Ascending aorta (tissue), 2 donors: ENCODE measurements around the gene ARHGEF28. TPM values are rescaled to one million over a fixed set of nuclear protein-coding genes. Genes with fewer than 3 reads are reported as not detected.

Experiments
- DNase-seq, 2 donors: peaks; one replicate each; pipeline ENCODE4 v3.0.0-alpha.2; 2019; ENCODE audit warnings: low spot score in 2 of 2
- H3K27ac ChIP-seq, 2 donors: fragments of 200-600 bp; sonication (generic); one replicate each; pipeline ENCODE4 v1.5.1; 2016 to 2017; ENCODE audit warnings: mild to moderate bottlenecking in 1 of 2
- H3K27me3 ChIP-seq: fragments of 200-600 bp; sonication (generic); one replicate; pipeline ENCODE4 v1.5.1; 2017
- H3K36me3 ChIP-seq, 2 donors: fragments of 200-600 bp; sonication (generic); one replicate each; pipeline ENCODE4 v1.5.1; 2016
- H3K4me1 ChIP-seq, 2 donors: fragments of 200-600 bp; sonication (generic); one replicate each; pipeline ENCODE4 v1.5.1; 2016 to 2017; ENCODE audit warnings: mild to moderate bottlenecking in 1 of 2
- H3K4me3 ChIP-seq, 2 donors: fragments of 200-600 bp; sonication (generic); one replicate each; pipeline ENCODE4 v1.5.1; 2016 to 2017; ENCODE audit warnings: mild to moderate bottlenecking in 1 of 2
- H3K9me3 ChIP-seq, 2 donors: fragments of 200-600 bp; sonication (generic); one replicate each; pipeline ENCODE4 v1.5.1; 2016
- intact Hi-C: fragments of 100-400 bp; cut with DNase I; formaldehyde crosslinking; loops from one replicate; pipeline ENCODE4 v1.15.1; 2023
- total RNA-seq: library from RNA; depleted of rRNA; stranded (reverse); fragments of >200 nt; gene quantifications from one replicate; pipeline ENCODE4 v1.1.0, GENCODE V29; 2016
- TF ChIP-seq, protein P1 (sequence below), 3 experiments: fragments of 200-600 bp in 2 of 3; fragments of 450-650 bp in 1 of 3; sonication (generic) in 2 of 3; IDR thresholded peaks; one replicate each; pipeline ENCODE4 v1.5.1; 2016 to 2019; ENCODE audit warnings: antibody characterized with exemption in 3 of 3, mild to moderate bottlenecking in 1 of 3, moderate library complexity in 1 of 3

The ARHGEF28 gene
- total RNA-seq, 1 donor from 2014 or later = 15.1 TPM

DNA sequence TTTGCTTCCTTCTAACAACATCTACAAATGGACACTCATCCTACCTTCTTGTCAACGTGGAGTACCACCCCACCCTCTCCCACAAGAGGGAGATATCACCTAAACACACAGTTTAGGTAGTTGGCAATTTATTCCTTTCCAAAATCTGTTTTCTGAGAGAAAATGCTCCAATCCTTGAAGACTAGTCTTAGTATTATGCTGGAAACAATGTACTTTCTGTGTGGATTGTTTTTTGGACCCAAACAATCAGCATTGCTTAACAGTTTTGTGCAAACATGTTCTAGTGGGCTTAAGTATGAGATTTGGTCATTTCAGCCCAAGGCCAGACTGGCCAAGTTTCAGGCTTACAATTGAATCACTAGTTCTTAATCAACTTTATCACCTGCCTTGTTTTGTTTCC lies 359.1 kb downstream of the ARHGEF28 start:
- Histone ChIP-seq H3K36me3 (no peaks in the 10 kb centered on the region), H3K4me3 (no peak overlapping the region), H3K9me3 (no peaks in the 10 kb centered on the region), H3K27me3 (no peaks in the 10 kb centered on the region), H3K27ac (no peak overlapping the region), H3K4me1 (no peaks in the 10 kb centered on the region)
- TF ChIP-seq, protein P1, sequence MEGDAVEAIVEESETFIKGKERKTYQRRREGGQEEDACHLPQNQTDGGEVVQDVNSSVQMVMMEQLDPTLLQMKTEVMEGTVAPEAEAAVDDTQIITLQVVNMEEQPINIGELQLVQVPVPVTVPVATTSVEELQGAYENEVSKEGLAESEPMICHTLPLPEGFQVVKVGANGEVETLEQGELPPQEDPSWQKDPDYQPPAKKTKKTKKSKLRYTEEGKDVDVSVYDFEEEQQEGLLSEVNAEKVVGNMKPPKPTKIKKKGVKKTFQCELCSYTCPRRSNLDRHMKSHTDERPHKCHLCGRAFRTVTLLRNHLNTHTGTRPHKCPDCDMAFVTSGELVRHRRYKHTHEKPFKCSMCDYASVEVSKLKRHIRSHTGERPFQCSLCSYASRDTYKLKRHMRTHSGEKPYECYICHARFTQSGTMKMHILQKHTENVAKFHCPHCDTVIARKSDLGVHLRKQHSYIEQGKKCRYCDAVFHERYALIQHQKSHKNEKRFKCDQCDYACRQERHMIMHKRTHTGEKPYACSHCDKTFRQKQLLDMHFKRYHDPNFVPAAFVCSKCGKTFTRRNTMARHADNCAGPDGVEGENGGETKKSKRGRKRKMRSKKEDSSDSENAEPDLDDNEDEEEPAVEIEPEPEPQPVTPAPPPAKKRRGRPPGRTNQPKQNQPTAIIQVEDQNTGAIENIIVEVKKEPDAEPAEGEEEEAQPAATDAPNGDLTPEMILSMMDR (IDR thresholded peaks at IDR 0.05) = peak in 1 of 3 experiments; percentile 16
- no peak for DNase-seq
- intact Hi-C loops = no loop called here

DNA sequence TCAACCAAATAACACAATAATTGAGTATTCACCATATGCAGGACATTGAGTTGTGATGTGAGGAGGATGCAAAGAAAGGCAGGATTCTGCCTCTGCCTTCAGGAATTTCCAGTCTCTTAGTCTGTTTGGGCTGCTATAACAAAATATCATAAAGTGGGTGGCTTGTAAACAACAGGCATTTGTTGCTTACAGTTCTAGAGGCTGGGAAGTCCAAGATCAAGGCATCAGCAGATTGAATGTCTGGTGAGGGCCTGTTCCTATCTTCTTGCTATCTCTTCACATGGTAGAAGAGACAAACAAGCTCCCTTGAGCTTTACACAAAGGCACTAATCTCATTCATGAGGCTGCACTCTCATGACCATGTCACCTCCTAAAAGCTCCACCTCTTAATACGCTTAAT lies 360.7 kb downstream of the ARHGEF28 start:
- intact Hi-C loops = no loop called here
- H3K27me3 ChIP-seq = no peaks in the 10 kb centered on the region
- no peak overlapping the region for H3K4me3 ChIP-seq
- no peak for DNase-seq
- TF ChIP-seq, protein P1 (IDR thresholded peaks at IDR 0.05) = no peak
- no peaks in the 10 kb centered on the region for H3K4me1 ChIP-seq
- H3K27ac ChIP-seq = no peak overlapping the region
- H3K9me3 ChIP-seq = no peaks in the 10 kb centered on the region
- no peaks in the 10 kb centered on the region for H3K36me3 ChIP-seq

DNA sequence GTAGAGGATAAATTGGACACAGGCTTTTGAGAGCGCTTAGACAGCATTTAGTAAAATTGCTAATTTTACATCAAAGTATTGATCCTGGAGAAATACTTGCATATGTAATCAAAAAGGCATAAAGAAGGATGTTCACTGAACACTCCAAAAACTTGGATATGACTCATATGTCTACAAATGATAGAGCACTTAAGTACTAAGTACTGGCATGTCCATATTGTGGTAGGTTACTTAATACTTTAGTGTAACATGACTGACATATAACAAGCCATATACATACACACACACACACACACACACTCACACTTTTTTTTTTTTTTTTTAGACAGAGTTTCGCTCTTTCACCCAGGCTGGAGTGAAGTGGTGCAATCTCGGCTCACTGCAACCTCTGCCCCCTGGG lies 361.9 kb downstream of the ARHGEF28 start:
- no peak for DNase-seq
- no peaks in the 10 kb centered on the region for H3K4me1 ChIP-seq
- intact Hi-C loops = no loop called here
- H3K9me3 ChIP-seq = no peaks in the 10 kb centered on the region
- H3K36me3 ChIP-seq = no peaks in the 10 kb centered on the region
- H3K27me3 ChIP-seq = no peaks in the 10 kb centered on the region
- no peak overlapping the region for H3K27ac ChIP-seq
- no peak overlapping the region for H3K4me3 ChIP-seq
- TF ChIP-seq, protein P1 (IDR thresholded peaks at IDR 0.05) = no peak

DNA sequence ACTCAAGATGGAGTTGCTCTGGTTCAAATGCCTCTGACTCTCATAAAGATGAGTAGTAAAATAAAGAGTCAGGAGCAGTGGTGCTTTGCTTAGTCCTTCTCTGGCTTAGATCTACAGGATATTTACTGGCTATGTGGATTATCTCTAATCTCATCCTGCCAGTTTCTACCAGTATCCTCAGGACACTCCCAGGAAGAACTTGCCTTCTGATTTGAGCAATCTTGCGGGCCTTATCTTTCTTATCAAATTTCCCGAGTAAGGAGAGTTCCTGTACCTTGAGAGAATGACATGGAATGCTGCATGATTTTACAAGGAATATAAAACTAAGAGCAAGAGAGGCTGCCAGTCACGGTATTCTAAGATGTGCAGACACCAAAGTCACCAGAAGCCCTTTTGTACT lies 364.0 kb downstream of the ARHGEF28 start:
- TF ChIP-seq, protein P1 (IDR thresholded peaks at IDR 0.05) = no peak
- H3K4me3 ChIP-seq = no peak overlapping the region
- H3K9me3 ChIP-seq = no peaks in the 10 kb centered on the region
- no peak overlapping the region for H3K27ac ChIP-seq
- no peaks in the 10 kb centered on the region for H3K4me1 ChIP-seq
- H3K36me3 ChIP-seq = no peaks in the 10 kb centered on the region
- intact Hi-C loops = no loop called here
- H3K27me3 ChIP-seq = no peaks in the 10 kb centered on the region
- no peak for DNase-seq

Other genes starting within 250 kb of the ARHGEF28 start
- gene FOXD1, start 177.4 kb upstream of the ARHGEF28 start, total RNA-seq = 7.1 TPM
- 235 TPM for gene BTF3, start 127.8 kb upstream of the ARHGEF28 start, total RNA-seq
- gene ANKRA2, start 60.6 kb upstream of the ARHGEF28 start, total RNA-seq = 6.9 TPM
- 4.9 TPM for gene UTP15, start 60.5 kb upstream of the ARHGEF28 start, total RNA-seq